ENCODE results near the gene PALD1.
"Not testable (repeated sequence)": the region's sequence is repeated elsewhere in the genome, so short reads cannot be mapped to it uniquely, and the experiment has no call there.

PALD1 gene

DNA sequence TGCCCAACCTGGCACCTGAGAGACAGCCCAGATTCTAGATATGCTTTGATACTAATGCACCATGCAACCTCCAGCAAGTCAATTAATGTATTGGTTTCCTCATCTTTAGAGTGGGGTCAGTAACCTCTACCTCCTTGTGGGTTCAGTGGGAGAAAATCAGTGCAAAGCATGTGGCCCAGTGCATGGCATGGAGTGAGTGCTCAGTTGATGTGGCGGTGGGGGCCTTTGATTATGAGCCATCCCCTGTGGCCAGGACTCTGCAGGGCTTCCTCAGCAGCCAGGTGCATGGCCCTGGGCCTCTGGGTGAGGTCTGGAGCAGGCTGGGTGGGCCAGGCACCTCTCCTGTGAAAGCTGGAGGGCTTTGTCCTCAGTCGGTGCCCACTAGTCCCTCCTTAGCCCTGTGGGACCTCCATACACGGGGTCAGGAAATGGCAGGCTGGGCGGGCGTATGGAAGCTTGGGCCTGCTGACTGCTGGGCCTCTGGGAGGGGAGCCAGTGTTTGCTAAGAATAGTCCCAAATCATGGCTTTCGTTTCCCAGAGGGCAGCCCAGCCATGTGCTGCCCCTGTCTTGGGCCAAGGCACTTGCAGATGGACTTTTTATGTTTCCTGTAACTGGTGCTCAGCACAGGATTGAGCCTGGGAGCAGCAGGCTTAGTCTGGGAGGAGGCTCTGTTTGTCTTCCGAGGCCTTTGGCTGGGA, 3.4 kb downstream of the PALD1 start:
- DNase-seq (ENCODE audit: low spot score): no peak

DNA sequence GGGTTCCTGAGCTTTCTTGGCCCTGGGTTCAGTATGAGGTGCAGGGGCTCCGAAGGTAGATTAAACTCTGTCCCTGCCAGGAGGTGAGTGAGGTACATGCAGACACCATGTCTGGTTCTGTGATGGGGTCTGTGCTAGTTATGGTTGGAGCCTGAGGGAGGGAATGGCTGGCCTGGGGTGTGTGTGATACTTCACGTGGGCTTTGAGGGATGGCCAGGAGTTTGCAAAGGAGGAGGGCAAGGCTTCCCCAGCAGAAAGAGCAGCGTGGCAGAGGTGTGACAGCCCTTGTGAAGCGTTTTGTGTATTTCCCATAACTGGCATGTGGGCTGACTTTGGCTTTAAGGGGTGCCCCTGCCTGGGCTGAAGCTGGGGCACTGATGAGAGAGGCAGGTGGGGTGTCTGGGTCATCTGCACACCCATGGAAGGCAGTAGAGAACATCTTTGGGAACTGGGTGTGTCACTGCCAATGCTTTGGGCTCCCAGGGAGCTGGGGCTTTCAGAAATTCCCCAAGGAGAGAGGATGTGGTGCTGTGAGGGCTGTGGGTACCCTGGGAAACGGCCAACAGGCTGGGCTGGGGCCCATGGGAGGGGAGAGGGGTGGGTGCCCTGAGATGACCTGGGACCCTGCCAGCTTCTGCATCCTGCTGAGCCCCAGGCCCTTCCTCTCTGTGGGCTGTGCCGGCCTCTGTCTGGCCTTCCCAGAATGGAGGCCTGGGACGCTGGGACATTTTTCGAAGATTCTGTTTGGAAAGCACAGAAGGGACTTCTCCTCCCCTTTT, 4.6 kb downstream of the PALD1 start:
- no peak for DNase-seq (ENCODE audit: low spot score)

DNA sequence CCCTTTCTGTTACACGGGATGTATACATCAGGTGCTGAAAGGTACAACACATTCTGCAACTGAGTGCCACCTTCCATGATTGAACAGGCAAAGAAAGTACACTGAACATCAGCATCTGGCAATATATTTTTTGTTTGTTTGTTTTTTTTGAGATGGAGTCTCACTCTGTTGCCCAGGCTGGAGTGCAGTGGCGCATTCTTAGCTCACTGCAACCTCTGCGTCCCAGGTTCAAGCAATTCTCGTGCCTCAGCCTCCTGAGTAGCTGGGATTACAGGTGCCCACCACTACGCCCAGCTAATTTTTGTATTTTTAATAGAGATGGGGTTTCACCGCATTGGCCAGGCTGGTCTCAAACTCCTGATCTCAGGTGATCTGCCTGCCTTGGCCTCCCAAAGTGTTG, 5.3 kb downstream of the PALD1 start:
- DNase-seq (ENCODE audit: low spot score): not testable (repeated sequence)

DNA sequence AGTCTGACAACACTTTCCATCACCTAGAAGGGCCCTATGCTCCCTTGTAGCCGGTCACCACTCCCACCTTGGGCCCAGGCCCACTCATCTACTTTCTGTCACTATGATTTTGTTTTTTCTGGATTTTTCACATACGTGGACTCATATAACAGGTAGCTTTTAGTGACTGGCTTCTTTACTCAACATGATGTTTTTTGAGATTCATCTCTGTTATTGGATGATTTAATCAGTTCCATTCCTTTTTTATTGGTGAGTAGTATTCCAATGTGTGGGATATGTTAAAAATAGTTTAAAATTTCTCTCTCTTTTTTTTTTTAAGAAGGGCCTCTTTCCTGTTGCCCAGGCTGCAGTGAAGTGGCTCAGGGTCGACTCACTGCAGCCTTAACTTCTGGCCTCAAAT, 9.3 kb downstream of the PALD1 start:
- no peak for DNase-seq (ENCODE audit: low spot score)

DNA sequence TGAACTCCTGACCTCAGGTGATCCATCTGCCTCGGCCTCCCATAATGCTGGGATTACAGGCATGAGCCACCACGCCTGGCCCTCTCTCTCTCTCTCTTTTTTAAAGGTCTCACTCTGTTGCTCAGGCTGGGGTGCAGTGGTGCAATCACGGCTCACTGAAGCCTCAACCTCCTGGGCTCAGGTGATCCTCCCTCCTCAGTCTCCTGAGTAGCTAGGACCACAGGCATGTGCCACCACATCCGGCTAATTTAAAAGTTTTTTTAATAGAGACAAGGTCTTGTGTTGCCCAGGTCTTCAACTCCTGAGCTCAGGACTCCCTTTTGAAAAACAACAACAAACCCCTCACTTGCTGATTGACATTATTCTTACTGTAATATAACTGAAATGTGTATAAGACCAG, 11.6 kb downstream of the PALD1 start:
- DNase-seq (ENCODE audit: low spot score): no peak

DNA sequence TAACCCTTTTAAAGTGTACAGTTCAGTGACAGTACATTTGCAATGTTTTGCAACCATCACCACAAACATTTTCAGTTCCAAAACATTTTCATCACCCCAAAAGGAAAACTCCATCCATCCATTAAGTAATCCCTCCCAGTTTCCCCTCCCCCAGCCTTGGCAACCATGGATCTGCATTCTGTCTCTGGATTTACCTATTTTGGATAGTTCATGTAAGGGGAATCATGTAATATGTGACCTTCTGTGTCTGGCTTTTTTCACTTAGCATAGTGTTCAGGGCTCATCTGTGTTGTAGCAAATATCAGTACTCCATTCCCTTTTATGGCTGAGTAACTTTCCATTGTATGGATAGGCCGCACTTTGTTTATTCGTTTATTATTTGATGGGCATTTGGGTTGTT, 13.0 kb downstream of the PALD1 start:
- no peak for DNase-seq (ENCODE audit: low spot score)

DNA sequence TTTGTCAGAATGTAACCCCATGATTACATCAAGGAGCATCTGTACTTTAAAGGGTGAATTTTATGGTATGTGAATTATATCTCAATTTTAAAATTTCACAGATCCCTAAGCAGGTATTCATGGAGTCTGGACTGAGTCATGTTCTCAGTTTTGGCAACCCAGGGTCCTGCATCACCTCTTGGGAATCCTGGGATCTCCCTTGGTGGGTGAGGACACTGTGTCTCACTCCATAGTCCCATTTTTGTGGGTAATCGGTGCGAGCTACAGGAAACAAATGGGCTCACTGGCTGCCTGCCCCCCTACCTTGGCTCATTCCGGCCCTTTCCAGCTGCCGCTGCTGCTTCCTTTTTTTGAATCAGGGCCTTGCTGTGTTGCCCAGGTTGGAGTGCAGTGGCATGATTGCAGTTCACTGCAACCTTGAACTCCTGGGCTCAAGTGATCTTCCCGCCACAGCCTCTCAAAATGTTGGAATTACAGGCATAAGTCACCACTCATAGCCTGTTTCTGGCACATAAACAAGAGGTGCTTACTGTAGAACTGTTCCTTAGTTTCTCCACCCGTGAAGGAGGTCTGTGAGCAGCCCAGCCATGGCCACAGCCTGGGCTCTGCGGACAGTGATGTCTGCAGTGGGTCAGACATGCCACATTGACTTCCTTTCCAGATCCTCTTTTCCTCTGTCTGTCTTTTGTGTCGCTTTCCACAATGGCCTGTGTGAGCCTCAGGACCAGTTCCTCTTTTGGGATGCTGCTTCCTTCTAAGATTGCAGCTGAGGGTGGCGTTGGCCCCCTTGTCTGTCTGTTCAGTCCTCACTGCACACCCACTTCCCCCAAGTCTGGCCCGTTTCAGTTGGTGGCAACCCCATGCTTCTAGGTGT, 14.5 kb downstream of the PALD1 start:
- DNase-seq (ENCODE audit: low spot score): no peak

DNA sequence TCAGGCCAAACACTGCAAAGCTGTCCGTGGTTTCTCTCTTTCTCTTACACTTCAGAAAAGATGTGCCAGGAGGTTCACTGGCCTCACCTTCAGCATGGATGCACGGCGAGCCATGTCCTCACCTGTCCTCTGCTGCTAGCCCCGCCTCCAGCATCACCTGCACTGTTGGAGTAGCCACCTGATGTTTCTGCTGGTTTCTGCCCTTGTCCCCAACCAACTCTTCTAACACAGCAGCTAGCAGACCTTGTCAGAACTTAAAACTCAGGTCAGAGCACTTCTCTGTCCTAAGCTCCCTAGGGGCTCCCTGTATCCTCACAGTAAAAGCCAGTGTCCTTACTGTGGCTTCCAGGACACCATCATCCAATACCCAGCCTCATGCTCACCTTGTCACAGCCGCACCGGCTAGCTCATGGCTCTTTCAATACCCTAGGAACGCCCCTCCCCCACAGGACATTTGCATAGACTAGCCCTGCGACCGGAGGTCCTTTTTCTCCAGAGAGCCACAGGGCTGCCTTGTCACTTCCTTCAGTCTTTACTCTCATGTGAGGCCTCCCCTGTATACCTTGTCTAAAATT, 15.2 kb downstream of the PALD1 start:
- no peak for DNase-seq (ENCODE audit: low spot score)

DNA sequence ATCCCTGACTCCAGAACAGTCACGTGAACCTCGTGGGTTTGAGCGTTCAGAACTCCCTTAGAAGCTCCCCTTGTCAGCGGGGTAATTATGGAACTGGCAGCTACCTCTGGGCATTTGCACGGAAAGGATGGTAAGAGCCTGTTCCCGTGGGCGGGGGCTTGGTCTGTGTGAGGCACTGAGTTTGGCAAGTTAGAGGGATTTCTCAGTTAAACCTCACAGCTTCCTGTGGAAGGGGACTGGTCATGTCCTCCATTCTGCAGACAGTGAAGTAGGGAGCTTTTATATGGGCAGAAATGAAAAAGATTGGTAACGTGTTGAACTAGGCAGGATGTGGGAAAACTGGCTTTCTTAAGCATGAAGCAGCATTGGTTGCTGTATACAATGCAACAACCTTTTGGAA, 16.0 kb downstream of the PALD1 start:
- DNase-seq (ENCODE audit: low spot score): no peak

DNA sequence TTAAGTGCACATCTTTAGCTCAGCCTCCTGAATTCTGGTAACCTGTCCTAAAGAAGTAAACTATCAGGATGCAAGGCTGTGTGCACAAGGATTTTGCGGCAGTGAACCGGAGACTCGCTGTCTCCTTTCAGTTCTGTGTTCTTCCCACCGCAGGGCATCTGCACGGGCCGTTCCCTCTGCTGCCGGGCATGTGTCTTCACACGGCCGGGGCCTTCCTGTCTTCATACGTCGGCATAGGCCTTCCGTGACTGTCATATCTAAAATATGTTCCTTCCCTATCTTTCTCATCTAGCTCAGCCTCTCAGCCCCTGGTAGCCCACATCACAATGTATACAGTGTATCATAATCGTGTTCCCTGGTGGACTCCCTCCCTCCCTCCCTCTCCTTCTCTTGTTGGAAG, 16.4 kb downstream of the PALD1 start:
- no peak for DNase-seq (ENCODE audit: low spot score)

DNA sequence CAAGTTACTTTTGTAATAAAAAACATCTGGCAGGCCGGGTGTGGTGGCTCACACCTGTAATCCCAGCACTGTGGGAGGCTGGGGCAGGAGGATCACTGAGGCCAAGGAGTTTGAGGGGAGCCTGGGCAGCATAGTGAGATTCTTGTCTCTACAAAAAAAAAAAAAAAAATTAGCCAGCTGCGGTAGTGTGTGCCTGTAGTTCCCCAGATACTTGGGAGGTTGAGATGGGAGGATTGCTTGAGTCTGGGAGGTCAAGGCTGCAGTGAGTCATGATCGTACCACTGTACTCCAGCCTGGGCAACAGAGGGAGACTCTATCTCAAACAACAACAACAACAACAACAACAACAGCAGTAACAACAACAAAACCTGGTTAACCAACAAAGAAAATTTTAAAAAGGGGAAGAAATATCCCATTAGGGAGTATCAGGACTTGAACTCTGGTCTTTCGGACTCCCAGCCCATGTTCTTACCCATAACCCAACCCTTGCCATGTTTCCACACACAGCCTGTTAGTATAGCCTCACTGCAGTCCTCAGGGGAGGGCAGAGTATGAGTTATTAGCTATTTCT, 17.2 kb downstream of the PALD1 start:
- no peak for DNase-seq (ENCODE audit: low spot score)

DNA sequence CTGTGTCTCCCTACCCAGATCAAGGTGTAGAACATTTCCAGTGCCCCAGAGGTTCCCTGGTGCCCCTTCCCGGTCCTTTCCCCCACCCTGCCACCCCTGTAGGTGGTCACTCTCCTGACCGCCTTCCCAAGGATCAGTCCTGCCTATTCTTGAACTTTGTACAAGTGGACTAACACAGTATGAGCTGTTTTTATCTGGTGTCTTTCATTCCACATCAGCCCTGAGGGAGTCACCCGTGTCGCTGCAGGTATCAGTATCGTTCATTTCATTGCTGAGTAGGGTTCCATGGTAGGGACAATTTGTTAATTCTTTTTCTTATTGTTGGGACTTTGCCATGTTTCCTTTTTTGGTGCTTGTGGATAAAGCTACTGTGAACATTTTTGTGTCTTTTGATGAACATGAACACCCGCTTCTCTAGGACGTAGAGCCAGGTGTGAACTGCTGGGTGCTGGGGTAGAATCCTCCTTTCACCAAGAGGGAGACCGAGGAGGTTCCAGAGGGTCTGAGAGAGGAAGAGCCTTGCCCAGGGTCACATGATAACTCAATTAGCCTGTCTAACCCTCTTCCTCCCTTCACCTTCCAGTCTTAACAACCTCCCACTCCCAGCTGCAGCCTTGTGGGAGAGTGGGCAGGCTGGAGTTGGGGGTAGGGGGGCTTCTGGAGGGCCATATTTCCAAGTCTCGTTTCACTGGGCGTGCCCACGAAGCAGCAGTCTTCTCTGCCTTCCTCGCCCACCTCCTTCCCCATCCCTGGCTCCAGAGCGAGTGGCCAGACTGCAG, 18.0 kb downstream of the PALD1 start:
- no peak for DNase-seq (ENCODE audit: low spot score)

DNA sequence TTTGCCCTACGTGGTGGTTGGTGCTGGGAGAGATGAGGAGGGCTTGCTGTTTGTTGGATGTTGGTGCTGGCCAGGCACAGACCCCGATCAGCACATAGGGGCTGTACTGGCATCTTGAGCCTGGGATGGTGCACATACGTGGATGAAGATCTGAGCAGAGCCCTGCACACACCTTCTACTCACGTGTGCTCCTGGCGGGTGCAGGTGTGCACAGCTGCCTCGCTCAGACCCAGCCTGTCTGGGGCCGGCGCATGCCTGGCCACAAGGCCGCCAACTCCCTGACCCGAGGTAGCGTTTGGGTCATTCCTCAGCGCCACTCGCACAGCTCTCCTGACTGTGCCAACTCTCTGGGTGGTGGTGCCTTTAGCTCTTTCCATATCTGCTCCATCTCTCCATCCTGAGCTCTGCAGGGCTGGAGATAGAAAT, 18.6 kb downstream of the PALD1 start:
- DNase-seq (ENCODE audit: low spot score): no peak

DNA sequence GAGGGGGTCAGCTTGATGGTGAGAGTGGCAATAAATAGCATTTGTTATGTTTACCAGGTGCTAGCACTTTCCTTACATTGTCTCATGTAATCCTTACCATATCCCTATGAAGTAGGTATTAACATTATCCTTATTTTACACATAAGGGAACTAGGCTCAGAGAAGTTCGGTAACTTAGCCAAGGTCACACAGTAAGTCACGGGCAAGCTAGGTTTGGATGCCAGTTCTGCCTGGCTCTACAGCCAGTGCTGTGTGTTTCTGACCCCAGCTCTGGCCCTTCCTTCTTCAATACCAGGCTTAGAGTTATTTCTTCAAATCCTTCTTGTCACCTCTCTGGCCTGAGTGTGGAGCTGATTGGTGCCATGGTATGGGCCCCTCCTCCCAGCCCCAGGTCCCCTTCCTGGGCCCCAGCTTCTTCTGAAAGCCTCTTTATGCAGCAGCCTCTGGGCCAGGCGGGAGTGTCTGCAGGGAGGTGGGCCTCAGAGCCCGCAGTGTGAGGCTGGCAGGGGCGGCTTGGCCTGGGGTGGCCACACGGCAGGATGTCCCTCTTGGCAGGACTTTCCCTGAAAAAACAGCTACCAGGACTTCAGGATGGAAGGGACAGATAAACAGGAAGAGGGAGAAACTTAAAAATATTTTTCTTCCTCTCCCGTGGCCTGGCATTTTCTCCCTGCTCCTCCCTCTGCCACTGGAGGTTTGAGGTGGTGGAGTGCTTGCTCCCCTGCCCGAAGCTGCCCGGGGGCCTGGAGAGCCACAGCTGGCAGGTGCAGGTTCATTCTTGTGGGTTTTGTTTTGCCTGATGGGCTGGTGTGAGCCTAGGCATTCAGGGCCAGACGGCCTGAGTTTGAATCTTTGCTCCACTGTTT, 20.6 kb downstream of the PALD1 start:
- no peak for DNase-seq (ENCODE audit: low spot score)

DNA sequence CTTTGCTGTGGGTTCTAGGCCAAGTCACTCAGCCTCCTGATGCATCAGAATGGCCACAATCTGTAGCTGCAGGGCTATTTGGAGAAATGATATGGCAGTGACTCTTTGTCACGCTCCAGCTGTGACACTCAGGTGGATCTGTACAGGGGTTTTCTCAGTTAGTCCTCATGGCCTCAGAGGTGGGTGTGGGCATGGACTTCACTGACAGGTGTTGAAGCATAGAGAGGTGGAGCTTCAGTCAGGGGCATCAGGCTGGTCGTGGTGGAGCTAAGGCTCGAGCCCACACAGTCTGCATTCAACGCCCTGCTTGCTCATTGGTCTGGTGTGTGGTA, 21.2 kb downstream of the PALD1 start:
- DNase-seq (ENCODE audit: low spot score): no peak

DNA sequence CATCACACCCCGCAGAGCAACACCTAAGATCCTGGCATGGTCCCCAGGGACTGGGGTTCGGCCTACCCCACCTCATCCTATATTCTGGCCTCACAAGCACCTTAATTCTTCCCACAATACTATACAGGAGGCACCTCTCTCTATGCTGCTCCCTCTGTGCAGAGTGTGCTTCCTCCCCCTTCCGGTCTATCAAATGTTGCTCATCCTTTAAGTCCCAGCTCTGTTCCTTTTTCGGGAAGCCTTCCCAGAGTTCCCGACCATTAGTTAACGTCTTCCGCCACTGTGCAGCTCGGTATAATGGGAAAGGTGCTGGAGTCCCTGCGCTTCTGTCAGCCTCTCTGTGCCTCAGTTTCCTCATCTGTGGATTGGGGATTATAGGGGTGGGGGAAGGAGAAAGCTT, 21.8 kb downstream of the PALD1 start:
- DNase-seq (ENCODE audit: low spot score): no peak

DNA sequence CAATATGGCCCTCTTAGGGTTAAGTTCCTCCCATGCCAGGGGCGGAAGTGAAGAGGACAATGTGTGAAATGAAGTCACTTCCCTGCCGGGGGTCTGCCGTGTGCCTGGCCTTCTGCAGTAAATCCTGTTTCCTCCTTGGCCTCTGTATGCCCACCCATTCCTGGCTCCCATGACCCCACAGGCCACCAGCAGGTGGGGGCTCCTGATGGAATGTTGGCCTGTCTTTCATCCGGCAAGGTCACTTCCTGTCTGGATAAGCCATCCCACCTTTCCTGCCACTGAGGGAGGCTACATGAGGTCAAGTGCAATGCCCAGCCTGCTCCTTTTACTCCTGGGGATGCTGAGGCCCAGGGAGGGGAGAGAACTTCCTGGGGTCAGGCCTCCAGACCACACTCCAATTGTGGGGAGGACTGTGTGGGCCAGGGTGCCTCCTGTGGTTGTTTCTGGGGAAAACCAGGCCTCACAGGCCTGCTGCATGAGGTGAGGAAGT, 22.3 kb downstream of the PALD1 start:
- DNase-seq (ENCODE audit: low spot score): no peak

DNA sequence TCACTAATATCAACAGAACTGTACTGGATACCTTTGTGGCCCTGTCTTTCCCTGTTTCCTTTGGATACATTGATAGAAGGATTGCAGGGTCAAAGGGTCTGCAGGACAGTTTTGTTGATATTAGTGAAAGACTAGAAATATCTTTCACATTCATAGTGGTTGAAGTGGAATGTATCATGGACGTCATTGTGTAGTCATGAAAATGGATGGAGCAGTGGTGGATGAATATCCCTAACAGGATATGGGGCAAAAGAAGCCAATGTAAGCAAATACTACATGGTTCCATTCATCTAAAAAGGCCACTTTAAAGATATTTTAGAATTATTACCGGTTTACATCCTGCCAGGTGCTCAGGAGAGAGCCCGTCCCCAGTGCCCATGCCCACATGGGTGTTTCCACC, 23.8 kb downstream of the PALD1 start:
- no peak for DNase-seq (ENCODE audit: low spot score)

DNA sequence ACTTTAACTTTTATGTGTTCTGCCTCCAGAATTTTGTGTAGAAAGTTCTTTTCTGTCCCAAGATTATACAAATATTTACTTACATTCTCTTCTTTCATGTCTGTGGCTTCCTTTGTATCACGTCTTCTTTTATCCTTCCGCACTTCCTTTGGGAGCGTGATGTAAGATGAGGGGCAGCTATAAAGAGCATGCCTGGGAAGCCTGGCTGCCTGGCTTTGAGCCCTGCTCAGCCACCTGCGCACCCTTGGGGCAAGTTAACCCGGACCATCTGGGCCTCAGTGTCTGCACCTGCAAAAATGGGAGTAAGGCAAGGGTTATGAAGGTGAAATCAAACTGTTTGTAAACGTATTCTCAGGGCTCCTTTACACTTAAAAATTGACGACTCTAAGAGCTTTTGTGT, 25.2 kb downstream of the PALD1 start:
- DNase-seq (ENCODE audit: low spot score): no peak

Measured in AG20443 (cell line).